RPMI8226 (cell line): ENCODE data around the gene MAP3K12.
"Not testable (repeated sequence)": the region's sequence is repeated elsewhere in the genome, so short reads cannot be mapped to it uniquely, and the experiment has no call there.

Source experiments
- DNase-seq: peaks from one replicate; pipeline ENCODE4 v3.0.0-alpha.2; 2015

Gene MAP3K12

DNA sequence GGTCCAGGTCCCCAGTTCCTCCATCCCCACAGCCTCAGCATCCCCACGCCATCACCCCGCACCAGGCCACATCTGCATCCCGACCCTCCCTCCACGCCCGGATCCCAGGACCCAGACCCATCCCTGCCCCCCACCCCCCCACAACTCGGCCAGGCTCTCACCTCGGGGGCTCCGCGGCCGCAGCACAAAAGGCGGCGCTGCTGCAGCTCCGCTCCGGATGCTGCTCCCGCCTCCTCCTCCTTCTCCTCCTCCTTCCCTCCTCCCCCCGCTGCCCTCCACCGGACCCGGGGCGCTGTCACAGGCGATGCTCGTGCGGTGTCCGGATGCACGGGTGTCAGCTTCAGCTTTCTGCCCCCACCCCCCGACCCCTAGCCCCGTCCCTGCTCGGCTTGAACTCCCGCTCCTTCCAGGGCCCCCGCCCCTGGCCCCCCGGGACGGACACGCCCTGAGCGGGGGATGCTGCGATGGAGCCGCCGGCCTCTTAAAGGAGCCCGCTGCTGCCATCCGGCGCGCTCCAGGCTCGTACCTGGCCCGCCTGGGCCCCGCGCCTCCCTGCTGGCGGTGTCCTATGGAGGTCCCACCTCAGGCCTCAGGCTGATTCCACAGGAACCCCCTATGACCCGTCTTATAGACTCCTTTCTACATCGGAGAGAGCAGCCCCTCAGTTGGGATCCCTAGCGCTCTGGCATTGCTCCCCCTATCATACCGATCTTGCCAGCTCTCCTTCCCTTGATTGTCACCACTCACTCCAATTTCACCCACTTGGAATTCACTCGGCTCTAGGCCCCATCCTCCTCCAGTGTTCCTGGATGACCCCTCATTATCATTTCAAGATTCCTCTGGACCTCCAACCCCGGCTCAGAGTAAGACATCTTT lies at the start of gene MAP3K12:
MAP3K12 (minus strand) TSS at position 193 of the 876 bp plus-strand sequence. CDS start 12,067 bp downstream, outside the sequence.
- peak; percentile 69 for DNase-seq

GRCh38 chr12:53548354-53548753 lies 49.1 kb upstream of the MAP3K12 start:
- not testable (repeated sequence) for DNase-seq

DNA sequence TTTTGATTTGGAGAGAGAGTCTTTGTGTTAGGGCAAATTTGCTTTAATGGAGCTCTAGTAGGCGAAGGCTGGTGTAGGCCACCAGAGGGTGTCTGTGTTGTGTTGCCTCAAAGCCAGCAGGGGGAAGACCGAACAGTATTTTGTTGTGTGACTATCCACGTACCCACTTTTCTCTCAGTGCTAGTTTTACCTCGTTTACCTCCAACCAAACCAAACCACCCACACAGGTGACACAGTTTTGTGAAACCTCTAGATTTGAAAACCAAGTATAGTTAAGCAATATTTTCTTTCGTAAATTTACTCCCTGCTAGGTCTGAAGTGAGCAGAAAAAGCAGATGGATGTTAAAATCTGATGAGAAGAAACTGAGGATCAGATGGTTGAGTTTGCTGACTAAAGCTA lies 44.3 kb upstream of the MAP3K12 start:
- peak; percentile 47 for DNase-seq

DNA sequence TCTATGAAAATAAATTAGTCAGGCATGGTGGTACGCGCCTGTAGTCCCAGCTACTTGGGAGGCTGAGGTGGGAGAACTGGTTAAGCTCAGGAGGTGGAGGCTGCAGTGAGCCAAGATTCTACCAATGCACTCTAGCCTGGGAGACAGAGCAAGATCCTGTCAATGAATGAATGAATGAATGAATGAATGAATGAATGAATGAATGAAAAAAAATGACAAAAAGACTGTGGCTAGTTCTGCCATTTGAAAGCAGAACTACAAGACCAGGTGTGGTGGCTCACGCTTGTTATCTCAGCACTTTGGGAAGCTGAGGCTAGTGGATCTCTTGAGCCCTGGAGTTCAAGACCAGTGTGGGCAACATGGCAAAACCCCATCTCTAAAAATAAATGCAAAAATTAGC lies 40.3 kb upstream of the MAP3K12 start:
- no peak for DNase-seq

- DNase-seq = no peak
These were observed 39.0 kb upstream of the MAP3K12 start for GRCh38 chr12:53538209-53538689.

DNA sequence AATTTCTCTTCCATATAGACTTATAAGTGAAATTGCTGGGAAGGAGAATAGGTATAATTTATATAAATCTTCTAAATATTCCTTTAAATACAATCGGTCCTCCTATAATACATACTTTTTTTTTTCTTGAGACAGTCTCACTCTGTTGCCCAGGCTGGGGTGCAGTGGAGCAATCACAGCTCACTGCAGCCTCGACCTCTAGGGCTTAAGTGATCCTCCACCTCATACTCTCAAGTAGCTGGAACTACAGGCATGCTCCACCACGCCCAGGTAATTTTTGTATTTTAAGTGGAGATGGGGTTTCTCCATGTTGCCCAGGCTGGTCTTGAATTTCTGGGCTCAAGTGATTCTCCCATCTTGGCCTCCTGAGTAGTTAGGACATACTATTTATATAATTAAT lies 37.7 kb upstream of the MAP3K12 start:
- no peak for DNase-seq

- no peak for DNase-seq
These were observed 34.2 kb upstream of the MAP3K12 start for GRCh38 chr12:53533471-53533870.

GRCh38 chr12:53532524-53533445 lies 33.5 kb upstream of the MAP3K12 start:
- no peak for DNase-seq

- DNase-seq = no peak
These were observed 32.8 kb upstream of the MAP3K12 start for GRCh38 chr12:53532021-53532420.

DNA sequence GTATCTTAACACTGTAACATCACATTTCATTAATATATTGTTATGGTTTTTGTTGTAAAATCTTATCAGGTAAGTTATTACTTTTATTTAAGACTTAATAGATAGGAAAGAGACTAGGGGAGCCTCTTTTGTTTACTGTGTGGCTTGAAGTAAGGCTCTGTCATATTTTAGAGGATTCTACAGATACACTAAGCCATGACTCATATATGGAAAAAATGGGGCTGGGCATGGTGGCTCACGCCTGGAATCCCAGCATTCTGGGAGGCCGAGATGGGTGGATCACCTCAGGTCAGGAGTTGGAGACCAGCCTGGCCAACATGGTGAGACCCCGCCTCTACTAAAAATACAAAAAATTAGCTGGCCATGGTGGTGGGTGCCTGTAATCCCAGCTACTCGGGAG lies 31.7 kb upstream of the MAP3K12 start:
- DNase-seq = no peak

- no peak for DNase-seq
These were observed 30.8 kb upstream of the MAP3K12 start for GRCh38 chr12:53530061-53530460.

DNA sequence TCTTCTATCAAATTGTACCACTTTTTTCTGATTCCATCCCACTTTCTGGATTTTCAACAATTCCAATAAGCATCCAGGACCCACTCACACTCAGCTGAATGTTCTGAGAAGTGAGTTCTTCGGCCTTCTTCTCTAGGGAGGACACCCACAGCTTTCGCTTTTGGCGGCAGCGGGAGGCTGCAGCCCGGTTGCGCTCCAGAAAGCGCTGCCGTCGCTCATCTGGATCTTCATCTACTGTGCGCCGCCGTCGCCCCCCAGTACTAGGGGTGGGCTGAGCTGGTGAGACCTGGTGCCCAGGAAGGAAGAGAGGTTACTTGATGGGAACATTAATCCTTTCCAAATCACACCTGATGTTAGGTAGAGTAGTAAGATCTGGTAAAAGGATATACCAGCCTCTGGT lies 25.2 kb upstream of the MAP3K12 start:
- no peak for DNase-seq

DNA sequence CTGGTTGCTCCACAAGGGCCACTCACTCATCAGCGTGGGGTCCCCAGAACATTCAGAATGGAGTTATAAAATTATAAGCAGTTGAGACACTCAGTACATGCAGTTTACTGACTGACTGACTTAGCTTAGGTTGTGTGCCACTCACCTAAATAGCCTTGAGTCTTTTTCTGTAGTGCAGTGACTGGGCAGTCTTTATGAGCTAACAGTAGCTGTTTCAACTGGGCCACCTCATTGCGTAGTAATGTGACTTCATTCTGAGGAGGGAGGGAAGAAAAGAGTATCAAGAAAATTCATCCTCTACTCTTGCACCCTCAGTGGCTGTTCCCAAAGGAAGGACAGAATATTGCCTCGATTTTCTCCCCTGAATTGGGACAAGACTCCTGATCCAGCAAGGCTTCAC lies 23.9 kb upstream of the MAP3K12 start:
- DNase-seq = no peak

DNA sequence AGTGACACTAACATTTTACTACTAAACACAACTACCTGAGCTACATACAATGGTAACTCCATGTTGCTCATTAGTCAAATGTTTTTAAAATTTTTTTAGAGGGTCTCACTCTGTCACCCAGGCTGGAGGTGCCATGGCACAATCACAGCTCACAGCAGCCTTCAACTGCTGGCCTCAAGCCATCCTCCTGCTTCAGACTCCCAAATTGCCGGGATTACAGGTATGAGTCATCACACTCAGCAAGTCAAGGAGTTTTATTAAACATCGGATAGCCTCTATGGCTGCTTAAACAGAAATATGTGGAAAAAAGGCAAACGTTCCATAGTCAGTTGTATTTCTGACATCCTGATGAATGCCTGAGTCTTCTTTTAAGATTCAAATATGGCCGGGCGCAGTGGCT lies 19.1 kb upstream of the MAP3K12 start:
- DNase-seq = no peak

DNA sequence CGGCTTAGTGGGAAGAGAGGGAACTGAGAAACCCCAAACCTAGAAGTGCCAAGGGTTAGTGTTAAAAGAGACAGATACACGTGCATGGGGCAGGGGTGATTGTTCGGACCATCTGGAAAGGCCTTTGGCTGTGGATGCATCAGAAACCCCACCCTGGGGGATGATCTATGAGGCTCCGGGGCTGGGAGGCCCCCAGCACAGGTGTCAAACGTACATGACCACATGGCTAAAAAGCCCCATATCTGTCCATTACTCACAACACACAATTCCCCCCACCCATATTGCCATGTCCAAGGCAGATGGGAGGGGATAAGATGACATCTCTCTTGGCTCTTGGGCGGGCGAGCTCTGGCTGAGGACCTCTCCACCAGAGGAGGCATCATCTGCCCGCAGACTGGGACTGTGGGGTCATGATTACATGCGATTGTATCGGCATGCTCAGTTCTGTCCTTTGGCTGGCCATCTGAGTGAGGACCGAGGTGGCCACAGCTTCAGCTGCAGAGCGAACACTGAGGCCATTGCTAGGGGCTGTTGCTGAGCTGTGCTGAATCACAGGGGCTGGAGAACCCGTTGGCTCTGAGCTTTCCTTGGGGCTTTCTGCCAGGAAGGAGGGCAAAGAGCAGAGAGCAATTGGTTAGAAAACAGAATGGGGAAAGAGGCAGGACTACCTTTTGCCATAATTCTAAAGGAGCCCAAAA lies 17.6 kb upstream of the MAP3K12 start:
- DNase-seq = no peak

DNA sequence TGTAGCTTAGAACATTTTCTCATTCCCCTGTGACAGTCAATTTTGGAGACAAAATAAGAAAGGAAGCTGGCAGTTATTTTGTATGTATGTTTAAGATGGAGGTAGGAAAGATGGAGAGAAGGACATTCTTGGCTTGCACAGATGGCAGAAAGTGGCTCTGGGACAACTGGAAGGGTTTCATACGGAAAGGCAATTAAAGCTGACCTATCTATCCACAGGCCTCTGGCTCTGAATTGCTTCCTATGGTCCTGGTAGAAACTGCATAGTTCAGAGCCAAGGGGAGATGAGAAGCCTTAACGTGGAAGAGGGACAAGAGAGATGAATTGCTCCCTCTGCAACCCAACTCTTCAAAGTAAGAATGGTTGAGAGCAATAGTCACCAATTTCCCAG lies 16.0 kb upstream of the MAP3K12 start:
- no peak for DNase-seq

DNA sequence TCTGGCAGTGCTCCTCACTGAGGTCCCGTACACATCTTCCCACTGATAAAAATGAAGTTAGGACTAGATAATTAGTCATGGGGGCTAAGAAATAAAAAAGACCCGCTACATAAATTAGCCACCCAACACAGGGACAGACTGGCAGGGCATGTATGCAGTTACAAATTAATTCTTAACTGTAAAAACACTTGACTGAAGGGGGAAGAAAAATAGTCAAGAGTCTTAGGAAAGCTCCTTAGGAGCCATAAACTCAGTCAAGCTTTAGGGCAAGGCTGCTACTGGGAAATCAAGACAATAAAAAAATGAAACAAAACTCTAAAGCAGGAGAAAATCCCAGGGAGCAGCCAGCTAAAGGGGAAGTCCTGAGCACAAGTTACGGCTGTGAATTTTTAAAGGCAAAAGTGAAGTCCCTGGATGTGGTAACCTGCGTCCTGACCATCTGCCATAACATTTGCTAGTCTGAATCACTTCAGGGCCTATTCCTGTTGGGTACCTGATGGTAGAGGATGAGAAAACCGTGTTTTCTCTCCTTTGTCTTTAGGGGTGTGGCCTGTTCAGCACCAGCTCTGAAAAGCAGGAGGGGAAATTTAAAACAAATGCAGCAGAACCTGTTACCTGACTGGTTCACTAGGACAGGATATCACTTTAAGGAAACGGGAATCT lies 15.5 kb upstream of the MAP3K12 start:
- no peak for DNase-seq

- DNase-seq = no peak
These were observed 14.6 kb upstream of the MAP3K12 start for GRCh38 chr12:53513712-53514410.

DNA sequence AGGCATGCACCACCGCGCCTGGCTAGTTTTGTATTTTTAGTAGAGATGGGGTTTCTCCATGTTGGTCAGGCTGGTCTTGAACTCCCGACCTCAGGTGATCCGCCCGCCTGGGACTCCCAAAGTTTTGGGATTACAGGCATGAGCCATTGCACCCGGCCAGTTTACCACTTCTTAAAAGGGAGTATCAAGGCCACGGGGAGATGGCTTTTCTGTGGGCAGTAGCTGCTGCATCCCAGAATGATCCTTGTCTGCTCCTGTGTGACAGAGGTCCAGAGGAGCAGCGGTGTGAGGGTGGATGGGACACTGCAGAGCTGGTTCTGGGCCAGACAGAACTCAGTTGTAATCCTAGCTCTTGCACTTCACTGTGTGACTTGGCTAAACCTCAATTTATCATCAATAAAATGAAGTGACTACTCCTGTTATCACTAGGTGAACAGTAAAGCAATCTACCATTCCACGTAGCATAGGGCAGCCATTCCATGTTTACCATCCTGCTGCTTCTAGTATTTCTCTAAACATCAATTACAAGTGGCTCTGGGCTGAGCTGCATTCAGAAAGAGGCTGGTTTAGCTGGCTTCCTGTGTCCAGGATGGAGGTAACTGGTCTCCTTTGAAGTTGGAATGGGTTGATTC lies 11.0 kb upstream of the MAP3K12 start:
- no peak for DNase-seq

- DNase-seq = peak; percentile 85
These were observed 9.4 kb upstream of the MAP3K12 start for GRCh38 chr12:53508534-53509170.

GRCh38 chr12:53507603-53507885 lies 8.3 kb upstream of the MAP3K12 start:
- DNase-seq = no peak
